GM23338 (cell line): ENCODE measurements around the gene KLHL22. TPM values are rescaled to one million over a fixed set of nuclear protein-coding genes. Genes with fewer than 3 reads are reported as not detected.
"Not testable (repeated sequence)": the region's sequence is repeated elsewhere in the genome, so short reads cannot be mapped to it uniquely, and the experiment has no call there.

ENCODE experiments used
- ATAC-seq: fragments of 200-7000 bp; cut with Tn5 transposase; 3 replicates; pipeline ENCODE4 v1.9.1; 2020
- DNase-seq: peaks from one replicate; pipeline ENCODE4 v3.0.0-alpha.2; 2015; ENCODE audit warnings: low spot score
- H2AFZ ChIP-seq: fragments of 200-600 bp; sonication (generic); 2 replicates; pipeline ENCODE4 v1.8.0; 2016; ENCODE audit warnings: antibody characterized with exemption, mild to moderate bottlenecking, moderate library complexity
- H3F3A ChIP-seq: fragments of 200-600 bp; sonication (generic); replicated peaks from 2 replicates; pipeline ENCODE4 v1.8.0; 2017; ENCODE audit warnings: antibody characterized with exemption, mixed run types, low read depth
- H3K27ac ChIP-seq: fragments of 200-600 bp; sonication (generic); 2 replicates; pipeline ENCODE4 v1.6.1; 2016; ENCODE audit warnings: low read depth
- H3K27me3 ChIP-seq: fragments of 200-600 bp; sonication (generic); 2 replicates; pipeline ENCODE4 v1.8.0; 2016; ENCODE audit warnings: mild to moderate bottlenecking, mixed run types, moderate library complexity; ENCODE audit not compliant: insufficient read depth
- H3K36me3 ChIP-seq: fragments of 200-600 bp; sonication (generic); 2 replicates; pipeline ENCODE4 v1.8.0; 2016; ENCODE audit warnings: mild to moderate bottlenecking; ENCODE audit not compliant: insufficient read depth
- H3K4me1 ChIP-seq: fragments of 200-600 bp; sonication (generic); 2 replicates; pipeline ENCODE4 v1.8.0; 2016; ENCODE audit warnings: mild to moderate bottlenecking, moderate library complexity; ENCODE audit not compliant: insufficient read depth
- H3K4me2 ChIP-seq: fragments of 200-600 bp; sonication (generic); 2 replicates; pipeline ENCODE4 v1.7.1; 2017; ENCODE audit warnings: mixed run types
- H3K4me3 ChIP-seq: fragments of 200-600 bp; sonication (generic); 2 replicates; pipeline ENCODE4 v1.6.1; 2016; ENCODE audit warnings: mixed run types
- H3K79me2 ChIP-seq: fragments of 200-600 bp; sonication (generic); replicated peaks from 2 replicates; pipeline ENCODE4 v1.8.0; 2017; ENCODE audit warnings: mild to moderate bottlenecking; ENCODE audit not compliant: insufficient read depth
- H3K9me2 ChIP-seq: fragments of 200-600 bp; sonication (generic); 2 replicates; pipeline ENCODE4 v1.8.0; 2017; ENCODE audit not compliant: insufficient read depth
- H4K20me1 ChIP-seq: fragments of 200-600 bp; sonication (generic); replicated peaks from 2 replicates; pipeline ENCODE4 v1.8.0; 2017; ENCODE audit warnings: mild to moderate bottlenecking; ENCODE audit not compliant: insufficient read depth
- H3K27ac Mint-ChIP-seq: 2 replicates; pipeline ENCODE4 v1.8.0; 2020; ENCODE audit warnings: inconsistent platforms, mild to moderate bottlenecking, moderate library complexity, mixed read lengths
- H3K27me3 Mint-ChIP-seq: 3 replicates; pipeline ENCODE4 v1.8.0; 2022; ENCODE audit warnings: low read depth, mild to moderate bottlenecking, moderate library complexity, mixed read lengths, inconsistent platforms; ENCODE audit not compliant: insufficient read depth, poor library complexity
- H3K36me3 Mint-ChIP-seq: 3 replicates; pipeline ENCODE4 v1.8.0; 2021; ENCODE audit warnings: low read depth, mild to moderate bottlenecking, inconsistent platforms, moderate library complexity, mixed read lengths
- H3K4me1 Mint-ChIP-seq: 3 replicates; pipeline ENCODE4 v1.8.0; 2020; ENCODE audit warnings: mild to moderate bottlenecking, inconsistent platforms, mixed read lengths
- H3K4me3 Mint-ChIP-seq: 3 replicates; pipeline ENCODE4 v1.8.0; 2021; ENCODE audit warnings: moderate library complexity, mild to moderate bottlenecking, inconsistent platforms, mixed read lengths
- H3K9me3 Mint-ChIP-seq: 3 replicates; pipeline ENCODE4 v1.8.0; 2020; ENCODE audit warnings: moderate library complexity, mild to moderate bottlenecking, inconsistent platforms, mixed read lengths
- CREB1 ChIP-seq: fragments of 250-450 bp; sonication (Bioruptor Pico); IDR thresholded peaks from 2 replicates; pipeline ENCODE4 v1.5.0; 2020; ENCODE audit warnings: low read depth, mild to moderate bottlenecking, moderate library complexity
- EZH2phosphoT487 ChIP-seq: fragments of 200-600 bp; sonication (generic); IDR thresholded peaks from one replicate; pipeline ENCODE4 v1.8.1; 2018; ENCODE audit warnings: antibody characterized with exemption; ENCODE audit not compliant: unreplicated experiment
- JUNB ChIP-seq: IDR thresholded peaks from one replicate; pipeline ENCODE4 v1.6.1; 2016; ENCODE audit warnings: antibody characterized with exemption; ENCODE audit not compliant: unreplicated experiment
- ZNF331 ChIP-seq: fragments of 250-450 bp; sonication (Bioruptor Pico); IDR thresholded peaks from 2 replicates; pipeline ENCODE4 v1.5.0; 2020; ENCODE audit warnings: low read depth, mild to moderate bottlenecking, moderate library complexity
- polyA plus RNA-seq: library from polyadenylated mRNA; unstranded; fragments of >200 nt; fragmentation: Nextera tagmentation; extraction: Ambion mirVana; gene quantifications from 2 replicates; pipeline ENCODE4 v1.2.1, GENCODE V29; 2016
- total RNA-seq: library from RNA; depleted of rRNA; stranded (reverse); fragments of >200 nt; shearing (Covaris generic); gene quantifications from 2 replicates; pipeline ENCODE4 v1.2.3, GENCODE V29; 2014
- TF ChIP-seq, protein P1 (sequence below), 2 experiments: fragments of 200-600 bp in 1 of 2; sonication (generic) in 1 of 2; conservative IDR thresholded peaks; 2 replicates each; pipeline versions ENCODE4 v1.5.1 to v1.6.1; 2016 to 2017; ENCODE audit warnings: antibody characterized with exemption in 2 of 2, low read depth in 2 of 2, mild to moderate bottlenecking in 2 of 2, moderate library complexity in 1 of 2
- TF ChIP-seq, protein P2 (sequence below): IDR thresholded peaks from one replicate; pipeline ENCODE4 v1.6.1; 2018; ENCODE audit warnings: antibody characterized with exemption; ENCODE audit not compliant: unreplicated experiment
- TF ChIP-seq, protein P3 (sequence below): IDR thresholded peaks from 2 replicates; pipeline ENCODE4 v1.6.1; 2016; ENCODE audit warnings: antibody characterized with exemption

KLHL22 gene
- total and polyA plus RNA-seq, 2 experiments from 2014 or later, result 2.4 to 16.0 TPM

DNA sequence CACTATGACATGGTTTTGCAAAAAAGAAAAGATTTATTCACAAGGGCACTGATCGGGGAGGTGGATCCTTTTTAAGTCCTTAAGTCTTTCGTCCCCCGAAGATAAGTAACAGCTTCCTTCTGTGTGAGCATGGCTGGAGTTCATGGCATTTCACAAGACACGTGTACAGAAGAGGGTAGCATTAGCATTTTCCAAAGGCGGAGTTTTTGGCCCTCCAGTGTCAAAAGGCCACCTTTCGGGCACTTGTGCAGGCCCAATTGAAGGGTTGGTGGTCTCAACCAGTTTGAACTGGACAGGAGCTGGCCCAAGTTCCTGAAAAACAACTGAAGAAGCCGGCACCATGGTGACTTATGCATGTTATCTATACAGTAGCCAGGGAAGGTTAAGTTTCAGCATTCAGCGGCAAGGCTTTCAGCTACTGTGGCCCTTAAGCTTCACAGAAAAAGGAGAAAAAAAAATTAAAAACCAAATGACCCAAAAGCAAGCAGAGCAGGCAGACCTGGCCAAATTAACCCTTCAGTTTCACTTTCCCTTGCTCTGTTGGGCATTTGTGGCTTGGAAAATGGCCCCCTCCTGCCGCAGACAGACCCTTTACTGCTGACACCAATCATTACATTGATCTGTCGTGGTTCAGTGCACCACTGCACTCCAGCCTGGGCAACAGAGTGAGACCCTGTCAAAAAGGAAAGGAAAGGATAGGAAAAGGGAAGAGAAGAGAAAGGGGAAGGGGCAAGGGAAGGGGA is 83.0 kb downstream of the KLHL22 start (continued):
- TF ChIP-seq, protein P1, sequence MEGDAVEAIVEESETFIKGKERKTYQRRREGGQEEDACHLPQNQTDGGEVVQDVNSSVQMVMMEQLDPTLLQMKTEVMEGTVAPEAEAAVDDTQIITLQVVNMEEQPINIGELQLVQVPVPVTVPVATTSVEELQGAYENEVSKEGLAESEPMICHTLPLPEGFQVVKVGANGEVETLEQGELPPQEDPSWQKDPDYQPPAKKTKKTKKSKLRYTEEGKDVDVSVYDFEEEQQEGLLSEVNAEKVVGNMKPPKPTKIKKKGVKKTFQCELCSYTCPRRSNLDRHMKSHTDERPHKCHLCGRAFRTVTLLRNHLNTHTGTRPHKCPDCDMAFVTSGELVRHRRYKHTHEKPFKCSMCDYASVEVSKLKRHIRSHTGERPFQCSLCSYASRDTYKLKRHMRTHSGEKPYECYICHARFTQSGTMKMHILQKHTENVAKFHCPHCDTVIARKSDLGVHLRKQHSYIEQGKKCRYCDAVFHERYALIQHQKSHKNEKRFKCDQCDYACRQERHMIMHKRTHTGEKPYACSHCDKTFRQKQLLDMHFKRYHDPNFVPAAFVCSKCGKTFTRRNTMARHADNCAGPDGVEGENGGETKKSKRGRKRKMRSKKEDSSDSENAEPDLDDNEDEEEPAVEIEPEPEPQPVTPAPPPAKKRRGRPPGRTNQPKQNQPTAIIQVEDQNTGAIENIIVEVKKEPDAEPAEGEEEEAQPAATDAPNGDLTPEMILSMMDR (conservative IDR thresholded peaks at IDR 0.05; ENCODE audit: low read depth in 2 of 2), result no peak
- TF ChIP-seq JUNB, result no peak
- TF ChIP-seq, protein P2, sequence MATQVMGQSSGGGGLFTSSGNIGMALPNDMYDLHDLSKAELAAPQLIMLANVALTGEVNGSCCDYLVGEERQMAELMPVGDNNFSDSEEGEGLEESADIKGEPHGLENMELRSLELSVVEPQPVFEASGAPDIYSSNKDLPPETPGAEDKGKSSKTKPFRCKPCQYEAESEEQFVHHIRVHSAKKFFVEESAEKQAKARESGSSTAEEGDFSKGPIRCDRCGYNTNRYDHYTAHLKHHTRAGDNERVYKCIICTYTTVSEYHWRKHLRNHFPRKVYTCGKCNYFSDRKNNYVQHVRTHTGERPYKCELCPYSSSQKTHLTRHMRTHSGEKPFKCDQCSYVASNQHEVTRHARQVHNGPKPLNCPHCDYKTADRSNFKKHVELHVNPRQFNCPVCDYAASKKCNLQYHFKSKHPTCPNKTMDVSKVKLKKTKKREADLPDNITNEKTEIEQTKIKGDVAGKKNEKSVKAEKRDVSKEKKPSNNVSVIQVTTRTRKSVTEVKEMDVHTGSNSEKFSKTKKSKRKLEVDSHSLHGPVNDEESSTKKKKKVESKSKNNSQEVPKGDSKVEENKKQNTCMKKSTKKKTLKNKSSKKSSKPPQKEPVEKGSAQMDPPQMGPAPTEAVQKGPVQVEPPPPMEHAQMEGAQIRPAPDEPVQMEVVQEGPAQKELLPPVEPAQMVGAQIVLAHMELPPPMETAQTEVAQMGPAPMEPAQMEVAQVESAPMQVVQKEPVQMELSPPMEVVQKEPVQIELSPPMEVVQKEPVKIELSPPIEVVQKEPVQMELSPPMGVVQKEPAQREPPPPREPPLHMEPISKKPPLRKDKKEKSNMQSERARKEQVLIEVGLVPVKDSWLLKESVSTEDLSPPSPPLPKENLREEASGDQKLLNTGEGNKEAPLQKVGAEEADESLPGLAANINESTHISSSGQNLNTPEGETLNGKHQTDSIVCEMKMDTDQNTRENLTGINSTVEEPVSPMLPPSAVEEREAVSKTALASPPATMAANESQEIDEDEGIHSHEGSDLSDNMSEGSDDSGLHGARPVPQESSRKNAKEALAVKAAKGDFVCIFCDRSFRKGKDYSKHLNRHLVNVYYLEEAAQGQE, result no peak
- TF ChIP-seq, protein P3, sequence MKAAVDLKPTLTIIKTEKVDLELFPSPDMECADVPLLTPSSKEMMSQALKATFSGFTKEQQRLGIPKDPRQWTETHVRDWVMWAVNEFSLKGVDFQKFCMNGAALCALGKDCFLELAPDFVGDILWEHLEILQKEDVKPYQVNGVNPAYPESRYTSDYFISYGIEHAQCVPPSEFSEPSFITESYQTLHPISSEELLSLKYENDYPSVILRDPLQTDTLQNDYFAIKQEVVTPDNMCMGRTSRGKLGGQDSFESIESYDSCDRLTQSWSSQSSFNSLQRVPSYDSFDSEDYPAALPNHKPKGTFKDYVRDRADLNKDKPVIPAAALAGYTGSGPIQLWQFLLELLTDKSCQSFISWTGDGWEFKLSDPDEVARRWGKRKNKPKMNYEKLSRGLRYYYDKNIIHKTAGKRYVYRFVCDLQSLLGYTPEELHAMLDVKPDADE, result no peak
- no peak for TF ChIP-seq ZNF331 (CRISPR knock-in tag)
- no peak for TF ChIP-seq EZH2phosphoT487
- TF ChIP-seq CREB1 (CRISPR knock-in tag), result no peak

DNA sequence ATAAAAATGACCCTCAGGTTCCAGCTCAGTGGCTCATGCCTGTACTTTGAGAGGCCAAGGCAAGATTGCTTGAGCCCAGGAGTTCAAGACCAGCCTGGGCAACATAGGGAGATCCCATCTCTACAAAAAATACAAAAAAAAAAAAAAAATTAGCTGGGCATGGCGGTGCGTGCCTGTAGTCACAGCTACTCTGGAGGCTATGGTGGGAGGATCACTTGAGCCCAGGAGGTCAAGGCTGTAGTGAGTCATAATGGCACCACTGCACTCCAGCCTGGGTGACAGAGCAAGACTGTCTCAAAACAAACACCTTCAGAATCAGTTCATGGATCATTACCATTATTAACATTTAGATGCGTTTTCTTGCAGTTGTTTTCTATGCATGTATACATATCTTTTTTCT is 86.2 kb downstream of the KLHL22 start:
- not testable (repeated sequence) for DNase-seq, H3K4me2 ChIP-seq, H3K27ac Mint-ChIP-seq, H3K36me3 ChIP-seq, H3K4me1 Mint-ChIP-seq, ATAC-seq, H3K9me3 Mint-ChIP-seq, H3K4me3 Mint-ChIP-seq, H3K79me2 ChIP-seq, H3K27me3 Mint-ChIP-seq, H3F3A ChIP-seq, H3K4me3 ChIP-seq, H3K4me1 ChIP-seq, H3K9me2 ChIP-seq, H3K27ac ChIP-seq, H4K20me1 ChIP-seq, H2AFZ ChIP-seq, H3K27me3 ChIP-seq
- H3K36me3 Mint-ChIP-seq, result peaks cover 32% of the 10 kb centered on the region
